ENCODE results near the gene MTPN. TPM values are rescaled to one million over a fixed set of nuclear protein-coding genes. Genes with fewer than 3 reads are reported as not detected.

The MTPN gene, protein sequence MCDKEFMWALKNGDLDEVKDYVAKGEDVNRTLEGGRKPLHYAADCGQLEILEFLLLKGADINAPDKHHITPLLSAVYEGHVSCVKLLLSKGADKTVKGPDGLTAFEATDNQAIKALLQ
- total RNA-seq, result 100 to 1,000 TPM; 106 to 108 TPM

DNA sequence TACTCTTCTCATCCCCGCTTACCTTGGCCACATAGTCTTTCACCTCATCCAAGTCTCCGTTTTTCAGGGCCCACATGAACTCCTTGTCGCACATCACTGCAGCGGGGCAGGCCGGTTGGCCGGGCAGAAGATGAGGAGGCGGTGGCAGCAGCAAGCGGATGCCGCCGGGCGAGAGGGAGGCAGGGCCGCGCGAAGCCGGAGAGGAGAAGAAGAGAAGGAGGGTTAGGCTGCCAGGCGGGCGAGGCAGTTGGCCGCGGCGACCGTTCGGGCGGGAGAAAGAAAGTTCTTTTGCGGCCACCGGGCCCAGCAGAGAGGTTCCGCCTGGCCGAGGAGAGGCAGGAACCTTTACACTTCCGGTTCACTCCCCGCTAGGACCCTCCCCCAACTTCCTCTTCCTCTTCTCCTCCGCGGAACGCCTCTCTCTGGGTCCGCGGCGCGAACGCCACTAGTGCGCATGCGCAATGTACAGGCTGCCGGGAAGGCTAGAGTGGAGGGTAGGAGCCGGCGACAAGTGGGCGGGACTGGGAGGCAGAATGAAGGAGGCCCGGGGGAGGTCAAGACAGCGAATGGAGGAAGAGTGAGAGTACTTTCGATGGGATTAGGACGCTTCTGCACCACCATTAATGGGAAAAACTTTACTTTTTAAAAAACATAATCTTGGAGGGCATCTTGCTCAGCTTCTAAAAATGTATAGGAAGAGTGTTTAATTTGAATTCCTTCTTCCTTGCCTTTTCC lies at the start of gene MTPN:
TSS of gene MTPN (minus strand) at position 353 of the 735 bp plus-strand sequence. CDS start at position 94, 259 bp downstream.
- Mint-ChIP-seq H3K27ac (peak within 1 kb of the TSS; percentile 86), H3K27me3 (ENCODE audit: low read depth) (no peaks in the 10 kb centered on the region), H3K4me3 (peak within 1 kb of the TSS; percentile 98), H3K9me3 (no peaks in the 10 kb centered on the region), H3K36me3 (ENCODE audit: low read depth) (peaks cover 16% of the 10 kb centered on the region), H3K4me1 (ENCODE audit: low read depth) (peaks cover 71% of the 10 kb centered on the region)
- peak; percentile 98 for DNase-seq
- CTCF ChIA-PET, result interaction anchor here (0.7 to 1.1 kb wide), 2 partner anchors 23 to 27 kb away, joined by 3 read pairs; no protein-coding TSS in a partner anchor
- intact Hi-C loops (cut with micrococcal nuclease), result loop anchor here (1.0 to 5.0 kb wide), 5 partner anchors 315 to 1330 kb away; partner anchors contain the start of genes BPGM, CNOT4, STMP1 and WDR91

DNA sequence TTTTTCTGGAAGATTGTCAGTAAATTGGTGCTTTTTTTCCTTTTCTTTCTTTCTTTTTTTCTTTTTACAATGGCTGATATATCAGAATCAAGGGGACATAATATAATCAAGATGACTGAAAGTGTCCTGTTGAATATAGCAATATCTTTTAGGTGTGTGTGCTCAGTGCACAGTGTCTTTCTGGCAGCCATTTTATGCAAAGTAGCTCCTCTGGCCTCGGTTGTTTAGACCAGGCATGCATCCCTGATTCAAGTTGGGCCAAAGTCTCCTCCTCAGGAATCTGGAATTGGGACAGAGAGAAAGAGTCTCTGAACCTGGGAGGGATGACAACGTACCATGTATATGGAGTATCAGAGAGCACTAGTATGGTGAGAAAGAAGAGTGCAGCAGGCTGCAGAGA lies 49.0 kb upstream of the MTPN start:
- Mint-ChIP-seq H3K36me3 (ENCODE audit: low read depth) (peaks cover 2% of the 10 kb centered on the region), H3K9me3 (no peaks in the 10 kb centered on the region), H3K4me3 (no peak overlapping the region), H3K4me1 (ENCODE audit: low read depth) (peaks cover 33% of the 10 kb centered on the region), H3K27me3 (ENCODE audit: low read depth) (peaks cover 8% of the 10 kb centered on the region), H3K27ac (no peak overlapping the region)
- CTCF ChIA-PET, result interaction anchor here (0.9 kb wide), 1 partner anchor 89 kb away, joined by 3 read pairs; no protein-coding TSS in a partner anchor
- intact Hi-C loops (cut with micrococcal nuclease), result no loop called here
- DNase-seq, result no peak

DNA sequence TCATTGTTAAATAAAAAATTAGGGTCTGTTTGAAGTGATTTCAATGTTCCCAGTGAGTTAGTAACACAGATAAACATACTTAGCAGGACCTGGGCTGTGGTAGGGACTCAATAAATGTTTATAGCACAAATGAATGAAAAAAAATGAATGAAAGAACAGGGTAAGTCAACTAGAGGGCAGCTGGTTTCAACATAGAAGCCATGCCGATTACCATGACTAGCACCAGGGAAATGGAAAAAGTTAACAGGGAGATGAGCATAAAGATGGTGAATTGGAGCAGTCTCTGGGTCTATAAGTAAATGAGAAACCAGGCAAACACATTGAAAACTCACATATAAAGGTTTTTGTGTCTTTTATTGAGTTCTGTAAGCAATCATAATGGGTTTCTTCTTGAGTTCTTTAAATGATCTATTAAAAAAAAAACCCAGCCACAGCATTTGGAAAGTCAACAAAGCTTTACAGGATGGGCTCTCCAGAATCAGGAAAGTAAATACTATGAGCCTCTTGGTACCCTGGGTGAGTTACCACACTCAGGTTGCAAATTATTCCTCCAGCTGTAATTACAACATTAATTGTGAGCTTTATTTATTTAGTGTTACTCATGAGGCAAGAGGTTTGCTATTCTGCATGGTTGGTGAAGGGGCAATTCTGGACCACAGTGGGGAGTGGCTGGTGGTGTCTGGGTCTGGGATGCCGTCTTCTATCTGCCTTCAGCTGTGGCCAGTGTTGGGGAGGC lies 46.1 kb upstream of the MTPN start:
- Mint-ChIP-seq H3K4me3 (no peak overlapping the region), H3K27ac (no peak overlapping the region), H3K4me1 (ENCODE audit: low read depth) (peaks cover 17% of the 10 kb centered on the region), H3K9me3 (no peaks in the 10 kb centered on the region), H3K36me3 (ENCODE audit: low read depth) (peaks cover 2% of the 10 kb centered on the region), H3K27me3 (ENCODE audit: low read depth) (peaks cover 13% of the 10 kb centered on the region)
- CTCF ChIA-PET, result interaction anchor here (0.6 to 0.9 kb wide), 4 partner anchors 13 to 604 kb away, joined by 3 to 4 read pairs (median 4); no protein-coding TSS in a partner anchor
- intact Hi-C loops (cut with micrococcal nuclease), result no loop called here
- no peak for DNase-seq

DNA sequence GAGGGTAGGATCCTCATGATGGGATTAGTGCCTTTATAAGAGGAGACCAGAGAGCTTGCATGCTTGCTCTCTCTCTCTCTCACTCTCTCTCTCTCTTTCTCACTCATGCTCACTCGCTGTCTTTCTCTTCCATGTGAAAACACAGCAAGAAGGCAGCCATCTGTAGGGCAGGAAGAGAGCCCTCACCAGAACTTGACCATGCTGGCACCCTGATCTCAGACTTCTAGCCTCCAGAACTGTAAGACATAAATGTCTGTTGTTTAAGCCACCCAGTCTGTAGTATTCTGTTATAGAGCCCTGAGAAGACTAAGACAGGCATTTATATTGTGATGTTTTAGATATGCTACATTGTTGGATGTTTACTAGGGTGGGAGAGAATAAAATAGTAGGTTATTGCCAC lies 43.4 kb upstream of the MTPN start:
- intact Hi-C loops (cut with micrococcal nuclease), result no loop called here
- Mint-ChIP-seq H3K36me3 (ENCODE audit: low read depth) (no peaks in the 10 kb centered on the region), H3K27me3 (ENCODE audit: low read depth) (peaks cover 11% of the 10 kb centered on the region), H3K4me3 (no peak overlapping the region), H3K4me1 (ENCODE audit: low read depth) (peaks cover 25% of the 10 kb centered on the region), H3K9me3 (no peaks in the 10 kb centered on the region), H3K27ac (no peak overlapping the region)
- CTCF ChIA-PET, result no interaction called here
- DNase-seq, result no peak

DNA sequence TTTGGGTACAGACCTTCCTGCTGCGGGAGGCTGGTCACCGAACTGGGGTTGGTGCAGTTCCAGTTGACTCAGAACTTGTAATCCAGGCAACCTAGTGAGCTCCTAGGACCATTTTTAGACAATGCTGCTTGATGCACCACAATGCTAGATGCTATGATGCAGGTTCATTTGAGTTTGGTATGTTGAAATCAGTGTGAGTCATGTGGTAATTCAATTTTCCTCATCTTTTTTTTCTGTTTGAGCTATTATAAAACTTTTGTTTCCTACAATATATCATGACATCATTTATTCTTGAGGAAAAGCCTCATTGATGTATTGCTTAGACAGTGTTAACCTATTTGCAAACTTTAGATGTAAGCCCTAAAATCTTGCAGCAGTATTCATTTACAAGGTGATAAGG lies 40.9 kb upstream of the MTPN start:
- Mint-ChIP-seq H3K9me3 (no peaks in the 10 kb centered on the region), H3K36me3 (ENCODE audit: low read depth) (no peaks in the 10 kb centered on the region), H3K27me3 (ENCODE audit: low read depth) (peaks cover 17% of the 10 kb centered on the region), H3K4me1 (ENCODE audit: low read depth) (peaks cover 21% of the 10 kb centered on the region), H3K27ac (no peak overlapping the region), H3K4me3 (no peak overlapping the region)
- intact Hi-C loops (cut with micrococcal nuclease), result no loop called here
- CTCF ChIA-PET, result no interaction called here
- DNase-seq, result no peak

DNA sequence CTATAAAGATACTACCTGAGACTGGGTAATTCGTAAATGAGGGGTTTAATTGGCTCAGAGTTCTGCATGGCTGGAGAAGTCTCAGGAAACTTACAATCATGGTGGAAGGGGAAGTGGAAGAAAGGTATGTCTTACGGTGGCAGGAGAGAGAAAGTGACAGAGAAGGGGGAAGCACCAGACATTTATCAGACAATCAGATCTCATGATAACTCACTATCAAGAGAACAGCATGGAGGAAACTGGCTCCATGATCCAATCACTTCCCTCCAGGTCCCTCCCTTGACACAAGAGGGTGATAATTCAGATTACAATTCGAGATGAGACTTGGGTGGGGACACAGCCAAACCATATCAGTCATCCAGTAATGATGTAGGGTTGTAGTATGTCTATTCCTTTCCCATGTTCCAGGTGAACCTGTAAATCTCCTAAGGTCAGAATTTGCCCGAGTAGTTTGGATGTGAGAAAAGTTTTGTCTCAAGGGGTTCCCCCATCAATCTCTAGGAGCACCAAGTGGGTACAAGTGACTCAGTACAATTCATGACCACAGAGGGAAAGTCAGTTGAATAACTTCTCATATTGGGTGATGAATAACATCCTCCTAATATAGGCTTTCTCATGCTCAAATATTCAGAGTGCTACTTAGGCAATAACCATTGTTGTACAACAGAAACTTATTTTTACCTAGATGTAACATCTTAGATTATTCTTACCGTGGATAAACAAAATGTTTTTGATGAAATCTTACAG lies 39.7 kb upstream of the MTPN start:
- Mint-ChIP-seq H3K9me3 (no peaks in the 10 kb centered on the region), H3K4me3 (no peak overlapping the region), H3K4me1 (ENCODE audit: low read depth) (peaks cover 26% of the 10 kb centered on the region), H3K27ac (no peak overlapping the region), H3K36me3 (ENCODE audit: low read depth) (no peaks in the 10 kb centered on the region), H3K27me3 (ENCODE audit: low read depth) (peaks cover 26% of the 10 kb centered on the region)
- CTCF ChIA-PET, result interaction anchor here (0.7 to 1.6 kb wide), 5 partner anchors 17 to 216 kb away, joined by 3 to 7 read pairs (median 3); no protein-coding TSS in a partner anchor
- intact Hi-C loops (cut with micrococcal nuclease), result loop anchor here (1.0 kb wide), 4 partner anchors 14 to 353 kb away; no protein-coding TSS in a partner anchor
- peak; percentile 10 for DNase-seq

DNA sequence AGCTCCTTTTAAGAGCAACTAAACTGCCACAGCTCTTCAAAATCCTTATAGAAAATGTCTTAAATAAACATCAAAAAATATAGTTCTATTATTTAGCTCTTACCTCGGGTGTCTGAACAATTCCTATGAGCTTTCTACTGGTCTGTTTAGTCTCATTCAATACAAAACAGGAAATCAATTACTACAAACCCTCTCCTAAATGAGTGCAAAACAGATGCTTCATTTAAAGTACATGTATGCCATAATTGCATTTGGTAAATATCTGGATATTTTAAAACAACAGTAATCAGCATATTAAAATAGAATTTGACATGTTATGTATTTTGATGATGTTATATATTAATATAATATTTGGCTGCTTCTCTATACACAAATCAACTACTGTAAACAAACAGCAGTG lies 38.5 kb upstream of the MTPN start:
- Mint-ChIP-seq H3K4me1 (ENCODE audit: low read depth) (peaks cover 26% of the 10 kb centered on the region), H3K36me3 (ENCODE audit: low read depth) (no peaks in the 10 kb centered on the region), H3K4me3 (no peak overlapping the region), H3K27ac (no peak overlapping the region), H3K27me3 (ENCODE audit: low read depth) (peaks cover 27% of the 10 kb centered on the region), H3K9me3 (no peaks in the 10 kb centered on the region)
- CTCF ChIA-PET, result interaction anchor here (0.6 to 1.6 kb wide), 4 partner anchors 15 to 794 kb away, joined by 3 to 7 read pairs (median 3); no protein-coding TSS in a partner anchor
- no peak for DNase-seq
- intact Hi-C loops (cut with micrococcal nuclease), result no loop called here

DNA sequence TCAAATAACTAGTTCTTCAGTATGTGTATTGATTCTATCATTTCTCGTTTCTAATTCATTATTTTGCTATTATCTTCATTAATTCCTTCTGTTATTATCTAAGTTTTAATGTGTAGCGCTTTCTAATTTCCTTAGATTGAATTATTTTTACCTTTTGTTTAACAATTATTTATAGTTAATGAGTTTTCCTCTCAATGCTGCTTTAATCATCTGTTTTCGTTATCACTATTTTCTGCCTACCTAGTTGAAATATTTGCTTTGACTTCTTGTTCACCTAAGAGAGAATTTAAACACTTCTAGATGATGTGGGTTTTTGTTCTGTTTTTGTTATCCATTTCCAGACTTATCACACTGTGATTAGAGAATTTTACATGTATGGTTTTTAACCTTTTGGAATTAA lies 37.5 kb upstream of the MTPN start:
- peaks cover 24% of the 10 kb centered on the region for H3K27me3 Mint-ChIP-seq (ENCODE audit: low read depth)

DNA sequence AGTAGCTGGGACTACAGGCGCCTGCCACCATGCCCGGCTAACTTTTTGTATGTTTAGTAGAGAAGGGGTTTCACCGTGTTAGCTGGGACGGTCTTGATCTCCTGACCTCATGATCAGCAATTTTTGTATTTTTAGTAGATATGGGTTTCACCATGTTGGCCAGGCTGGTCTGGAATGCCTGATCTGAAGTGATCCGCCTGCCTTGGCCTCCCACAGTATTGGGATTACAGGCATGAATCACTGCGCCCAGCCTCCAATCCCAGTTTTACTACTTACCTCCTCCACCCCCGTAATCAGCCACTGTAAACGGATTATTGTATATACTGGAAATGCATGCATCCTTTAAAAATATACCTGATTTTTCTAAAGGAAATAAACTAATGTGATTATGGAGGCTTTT lies 35.1 kb upstream of the MTPN start:
- intact Hi-C loops (cut with micrococcal nuclease), result no loop called here
- H3K9me3 Mint-ChIP-seq, result no peaks in the 10 kb centered on the region
- no peaks in the 10 kb centered on the region for H3K36me3 Mint-ChIP-seq (ENCODE audit: low read depth)
- H3K4me3 Mint-ChIP-seq, result no peak overlapping the region
- CTCF ChIA-PET, result interaction anchor here (0.7 to 2.8 kb wide), 2 partner anchors 92 to 211 kb away, joined by 4 to 9 read pairs; no protein-coding TSS in a partner anchor
- DNase-seq, result no peak
- peaks cover 15% of the 10 kb centered on the region for H3K4me1 Mint-ChIP-seq (ENCODE audit: low read depth)
- peaks cover 19% of the 10 kb centered on the region for H3K27me3 Mint-ChIP-seq (ENCODE audit: low read depth)
- H3K27ac Mint-ChIP-seq, result no peak overlapping the region

More for the DNA sequence above, 37.5 kb upstream of the MTPN start:
- no peak overlapping the region for H3K27ac Mint-ChIP-seq
- no peaks in the 10 kb centered on the region for H3K9me3 Mint-ChIP-seq
- CTCF ChIA-PET, result no interaction called here
- H3K4me1 Mint-ChIP-seq (ENCODE audit: low read depth), result peaks cover 26% of the 10 kb centered on the region
- no peak for DNase-seq
- intact Hi-C loops (cut with micrococcal nuclease), result no loop called here
- H3K36me3 Mint-ChIP-seq (ENCODE audit: low read depth), result no peaks in the 10 kb centered on the region
- no peak overlapping the region for H3K4me3 Mint-ChIP-seq

DNA sequence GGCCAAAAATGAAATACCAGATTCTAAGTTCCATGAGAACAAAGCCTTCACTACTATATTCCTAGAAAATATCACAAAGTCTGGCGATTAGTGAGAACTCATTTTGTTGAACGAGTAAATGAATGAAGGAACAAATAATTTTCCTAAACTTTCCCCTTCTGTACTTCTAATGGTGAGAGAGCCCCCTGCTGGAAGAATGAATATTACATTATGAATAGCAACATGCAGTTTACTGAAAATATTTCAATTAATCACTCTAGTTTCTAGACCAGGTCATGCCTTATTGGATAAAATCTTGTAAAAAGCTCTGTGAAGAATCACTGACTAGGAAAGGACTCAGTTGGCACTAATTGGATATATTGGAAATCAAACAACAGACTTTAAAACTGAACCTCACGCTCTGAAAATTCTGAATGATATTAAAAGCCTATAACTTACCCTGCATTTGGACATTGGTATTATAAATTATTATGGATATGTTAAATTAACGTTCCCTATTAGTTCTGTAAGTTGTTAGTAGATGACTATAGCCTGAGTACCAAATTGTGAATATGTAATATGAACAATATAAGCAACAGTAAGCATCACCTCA lies 32.4 kb upstream of the MTPN start:
- Mint-ChIP-seq H3K27ac (no peak overlapping the region), H3K36me3 (ENCODE audit: low read depth) (no peaks in the 10 kb centered on the region), H3K4me3 (no peak overlapping the region), H3K9me3 (no peaks in the 10 kb centered on the region), H3K4me1 (ENCODE audit: low read depth) (peaks cover 4% of the 10 kb centered on the region), H3K27me3 (ENCODE audit: low read depth) (peaks cover 10% of the 10 kb centered on the region)
- no peak for DNase-seq
- CTCF ChIA-PET, result interaction anchor here (0.6 to 5.8 kb wide), 16 partner anchors 10 to 567 kb away, joined by 3 to 40 read pairs (median 4); no protein-coding TSS in a partner anchor
- intact Hi-C loops (cut with micrococcal nuclease), result loop anchor here (1.0 to 2.0 kb wide), 5 partner anchors 208 to 728 kb away; partner anchors contain the start of genes CNOT4 and STMP1

DNA sequence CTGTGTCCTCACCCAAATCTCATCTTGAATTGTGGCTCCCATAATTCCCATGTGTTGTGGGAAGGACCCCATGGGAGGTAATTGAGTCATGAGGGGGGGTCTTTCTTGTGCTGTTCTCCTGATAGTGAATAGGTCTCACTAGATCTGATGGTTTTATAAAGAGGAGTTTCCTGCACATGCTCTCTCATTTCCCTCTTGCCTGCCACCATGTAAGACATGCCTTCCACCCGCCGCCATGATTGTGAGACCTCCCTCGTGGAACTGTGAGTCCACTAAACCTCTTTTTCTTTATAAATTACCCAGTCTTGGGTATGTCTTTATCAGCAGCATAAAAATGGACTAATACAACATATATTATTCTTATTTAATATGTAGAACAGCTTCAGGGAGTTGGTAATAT lies 29.0 kb upstream of the MTPN start:
- no peak for DNase-seq
- Mint-ChIP-seq H3K4me1 (ENCODE audit: low read depth) (no peaks in the 10 kb centered on the region), H3K36me3 (ENCODE audit: low read depth) (no peaks in the 10 kb centered on the region), H3K27ac (no peak overlapping the region), H3K9me3 (no peaks in the 10 kb centered on the region), H3K4me3 (no peak overlapping the region), H3K27me3 (ENCODE audit: low read depth) (no peaks in the 10 kb centered on the region)
- intact Hi-C loops (cut with micrococcal nuclease), result no loop called here
- CTCF ChIA-PET, result interaction anchor here (0.5 to 5.8 kb wide), 3 partner anchors 206 to 1899 kb away, joined by 3 to 40 read pairs (median 4); no protein-coding TSS in a partner anchor

Data from activated naive CD4-positive, alpha-beta T cell treated with anti-CD3 and anti-CD28 coated beads for 36 hours (primary cell).